ENCODE measurements around the gene TEKT3.

The TEKT3 gene

DNA sequence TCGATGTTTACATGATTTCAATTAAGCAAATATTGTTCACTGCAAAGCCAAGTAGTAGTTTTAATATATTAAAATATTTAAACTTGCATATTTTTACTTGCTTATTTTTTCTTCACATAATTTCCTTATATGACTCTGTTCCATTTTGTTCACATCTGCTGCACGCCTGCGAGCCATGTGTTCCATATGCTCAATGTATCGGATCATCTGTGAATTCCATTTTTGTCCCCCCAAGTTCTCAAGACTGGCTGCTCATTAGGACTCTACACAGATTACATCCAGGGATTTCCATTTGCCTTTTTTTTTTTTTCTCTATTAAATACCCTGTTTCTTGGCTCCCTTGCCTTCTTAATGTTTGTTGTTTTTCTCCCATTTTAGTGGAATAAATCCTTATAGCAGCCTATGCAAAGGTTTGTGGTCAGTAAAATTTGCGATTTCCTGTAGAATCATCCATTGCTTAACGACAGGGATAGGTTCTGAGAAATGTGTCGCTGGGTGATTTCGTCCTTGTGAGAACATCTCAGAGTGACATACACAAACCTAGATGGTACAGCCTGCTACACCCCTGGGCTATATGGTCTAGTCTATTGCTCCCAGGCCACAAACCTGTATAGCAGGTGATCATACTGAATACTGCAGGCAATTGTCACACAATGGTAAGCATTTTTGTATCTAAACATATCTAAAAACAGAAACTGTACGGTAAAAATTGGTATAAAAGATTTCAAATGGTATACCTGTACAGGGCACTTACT, 30.2 kb upstream of the TEKT3 start:
- Histone ChIP-seq H3K9ac (ENCODE audit: low read depth, low read length) (no peak overlapping the region), H3K9me3 (replicated peaks; ENCODE audit: low read length) (no peaks in the 10 kb centered on the region), H3K4me1 (ENCODE audit: control insufficient read depth, insufficient read depth, low read length) (no peaks in the 10 kb centered on the region), H3K4me3 (ENCODE audit: low read length) (no peak overlapping the region), H3K36me3 (ENCODE audit: insufficient read depth, low read length) (no peaks in the 10 kb centered on the region), H3K27me3 (ENCODE audit: control insufficient read depth, insufficient read depth, low read length) (peaks cover 8% of the 10 kb centered on the region), H3K4me2 (ENCODE audit: low read length) (no peak overlapping the region)

DNA sequence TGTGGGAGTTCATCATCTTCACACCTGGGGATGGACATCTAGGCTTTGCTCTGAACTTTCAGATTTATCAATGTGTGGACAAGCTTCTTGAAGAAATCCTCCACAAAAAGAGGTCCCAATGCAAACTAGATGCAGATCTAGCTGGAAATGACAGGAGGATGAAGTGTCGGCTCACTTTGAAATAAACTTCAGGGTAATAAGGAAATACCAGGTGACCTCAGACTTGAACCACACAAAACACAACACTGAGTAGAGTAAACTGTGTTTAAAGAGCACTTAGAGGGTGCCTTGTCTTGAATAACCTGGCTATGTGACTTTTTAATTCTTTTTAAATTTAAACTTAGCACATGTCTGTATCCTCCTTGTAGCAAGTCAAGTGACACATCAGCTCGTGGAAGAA, 27.2 kb upstream of the TEKT3 start:
- Histone ChIP-seq H3K27me3 (ENCODE audit: control insufficient read depth, insufficient read depth, low read length) (peaks cover 8% of the 10 kb centered on the region), H3K9me3 (replicated peaks; ENCODE audit: low read length) (no peaks in the 10 kb centered on the region), H3K4me2 (ENCODE audit: low read length) (no peak overlapping the region), H3K9ac (ENCODE audit: low read depth, low read length) (no peak overlapping the region), H3K4me3 (ENCODE audit: low read length) (no peak overlapping the region), H3K4me1 (ENCODE audit: control insufficient read depth, insufficient read depth, low read length) (peaks cover 4% of the 10 kb centered on the region), H3K36me3 (ENCODE audit: insufficient read depth, low read length) (no peaks in the 10 kb centered on the region)

DNA sequence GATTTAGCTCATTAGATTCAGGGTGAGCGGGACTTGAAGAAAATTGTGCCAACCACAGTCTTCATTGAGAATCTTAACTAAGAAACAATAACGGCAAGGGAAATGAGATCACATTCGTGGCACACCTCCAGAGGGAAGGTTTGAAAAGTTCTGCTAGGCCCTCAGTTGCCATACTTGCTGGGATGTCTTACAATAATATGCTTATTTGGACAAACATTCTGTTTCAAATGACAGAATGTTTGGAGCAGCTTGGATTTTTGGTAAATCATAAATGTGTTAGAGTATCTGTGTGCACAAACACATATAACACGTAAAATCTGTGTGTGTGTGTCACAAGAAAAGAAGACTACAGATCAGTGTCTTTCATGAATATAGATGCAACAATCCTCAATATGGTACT, 24.6 kb upstream of the TEKT3 start:
- Histone ChIP-seq H3K9me3 (replicated peaks; ENCODE audit: low read length) (no peaks in the 10 kb centered on the region), H3K9ac (ENCODE audit: low read depth, low read length) (no peak overlapping the region), H3K4me3 (ENCODE audit: low read length) (no peak overlapping the region), H3K27me3 (ENCODE audit: control insufficient read depth, insufficient read depth, low read length) (peaks cover 8% of the 10 kb centered on the region), H3K4me2 (ENCODE audit: low read length) (no peak overlapping the region), H3K4me1 (ENCODE audit: control insufficient read depth, insufficient read depth, low read length) (peaks cover 4% of the 10 kb centered on the region), H3K36me3 (ENCODE audit: insufficient read depth, low read length) (no peaks in the 10 kb centered on the region)

DNA sequence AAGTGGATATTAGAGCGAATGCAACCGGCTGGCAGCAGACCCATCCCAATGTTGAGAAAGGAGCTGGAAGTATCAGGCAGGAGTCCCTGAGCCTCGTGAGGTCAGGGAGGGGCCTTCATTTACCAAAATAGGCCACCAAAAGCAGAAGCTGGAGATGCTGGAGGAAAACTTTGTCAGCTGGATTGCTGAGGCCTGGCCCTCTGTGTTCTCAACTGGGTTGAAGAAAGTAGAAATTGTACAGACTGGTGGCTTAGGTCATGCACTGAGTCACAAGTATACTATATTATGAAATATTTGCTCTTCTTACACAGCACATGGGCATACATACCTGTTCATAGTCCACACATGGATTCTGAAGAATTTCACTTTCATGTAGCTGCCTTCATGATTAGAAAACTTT, 23.2 kb upstream of the TEKT3 start:
- Histone ChIP-seq H3K4me1 (ENCODE audit: control insufficient read depth, insufficient read depth, low read length) (peaks cover 4% of the 10 kb centered on the region), H3K36me3 (ENCODE audit: insufficient read depth, low read length) (no peaks in the 10 kb centered on the region), H3K27me3 (ENCODE audit: control insufficient read depth, insufficient read depth, low read length) (peaks cover 8% of the 10 kb centered on the region), H3K9ac (ENCODE audit: low read depth, low read length) (no peak overlapping the region), H3K4me3 (ENCODE audit: low read length) (no peak overlapping the region), H3K9me3 (replicated peaks; ENCODE audit: low read length) (no peaks in the 10 kb centered on the region), H3K4me2 (ENCODE audit: low read length) (no peak overlapping the region)

DNA sequence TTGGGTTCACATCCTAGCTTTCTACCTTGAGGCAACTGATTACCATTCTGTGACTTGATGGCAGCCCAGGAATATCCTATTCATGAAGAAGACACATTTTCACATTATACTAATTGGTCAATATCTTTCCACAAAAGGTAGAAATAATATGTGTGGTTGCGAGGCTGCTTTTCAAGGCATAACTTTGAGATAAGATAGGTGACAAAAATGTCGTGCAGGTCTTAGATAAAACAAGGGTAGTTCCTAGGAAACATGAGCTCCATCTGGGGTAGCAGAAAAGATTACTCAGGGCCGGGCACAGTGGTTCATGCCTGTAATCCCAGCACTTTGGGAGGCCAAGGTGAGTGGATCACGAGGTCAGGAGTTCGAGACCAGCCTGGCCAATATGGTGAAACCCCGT, 22.3 kb upstream of the TEKT3 start:
- Histone ChIP-seq H3K27me3 (ENCODE audit: control insufficient read depth, insufficient read depth, low read length) (peaks cover 4% of the 10 kb centered on the region), H3K9me3 (replicated peaks; ENCODE audit: low read length) (no peaks in the 10 kb centered on the region), H3K9ac (ENCODE audit: low read depth, low read length) (no peak overlapping the region), H3K36me3 (ENCODE audit: insufficient read depth, low read length) (no peaks in the 10 kb centered on the region), H3K4me2 (ENCODE audit: low read length) (no peak overlapping the region), H3K4me1 (ENCODE audit: control insufficient read depth, insufficient read depth, low read length) (peaks cover 4% of the 10 kb centered on the region), H3K4me3 (ENCODE audit: low read length) (no peak overlapping the region)

DNA sequence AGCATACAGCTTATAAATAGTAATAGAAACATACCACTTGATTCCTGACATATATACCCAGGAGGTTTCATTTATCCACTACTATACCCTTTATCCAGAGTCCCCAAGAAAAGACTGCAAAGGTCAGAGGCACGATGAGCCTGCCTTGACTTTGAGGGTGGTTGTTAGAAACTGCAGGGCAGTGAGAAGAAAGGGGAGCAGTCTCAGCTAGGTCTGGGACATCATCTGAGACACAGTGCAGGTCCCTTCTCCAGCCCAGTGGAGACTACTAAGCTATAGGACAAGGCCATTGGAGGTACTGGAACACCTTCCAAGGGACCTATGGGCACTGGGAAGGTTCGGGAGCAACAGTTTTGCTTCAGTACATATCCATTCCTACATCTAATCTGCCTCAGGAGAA, 20.2 kb upstream of the TEKT3 start:
- H3K27me3 ChIP-seq (ENCODE audit: control insufficient read depth, insufficient read depth, low read length): no peaks in the 10 kb centered on the region
- no peak overlapping the region for H3K4me3 ChIP-seq (ENCODE audit: low read length)
- no peaks in the 10 kb centered on the region for H3K36me3 ChIP-seq (ENCODE audit: insufficient read depth, low read length)
- no peak overlapping the region for H3K9ac ChIP-seq (ENCODE audit: low read depth, low read length)
- H3K4me1 ChIP-seq (ENCODE audit: control insufficient read depth, insufficient read depth, low read length): peaks cover 4% of the 10 kb centered on the region
- no peak overlapping the region for H3K4me2 ChIP-seq (ENCODE audit: low read length)
- H3K9me3 ChIP-seq (replicated peaks; ENCODE audit: low read length): no peaks in the 10 kb centered on the region

DNA sequence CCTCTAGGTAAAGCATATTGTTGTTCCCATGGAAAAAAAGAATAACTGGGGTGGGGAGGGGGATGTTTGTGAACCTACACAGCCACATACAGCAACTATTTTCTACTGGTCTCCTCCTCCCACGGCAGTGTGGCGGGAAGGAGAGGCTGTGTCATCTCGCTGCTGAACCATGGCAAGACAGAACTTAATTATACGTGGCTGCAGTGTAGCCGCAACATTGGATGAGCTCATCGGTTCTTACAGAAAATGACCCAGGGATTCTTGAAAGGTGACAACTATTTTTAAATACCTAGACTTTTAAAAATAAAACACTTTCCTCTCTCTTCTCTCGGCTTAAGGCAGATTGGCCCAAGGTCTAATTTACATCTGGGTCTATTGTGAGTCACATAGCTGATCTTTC, 19.8 kb upstream of the TEKT3 start:
- Histone ChIP-seq H3K4me3 (ENCODE audit: low read length) (no peak overlapping the region), H3K27me3 (ENCODE audit: control insufficient read depth, insufficient read depth, low read length) (no peaks in the 10 kb centered on the region), H3K4me2 (ENCODE audit: low read length) (no peak overlapping the region), H3K9me3 (replicated peaks; ENCODE audit: low read length) (no peaks in the 10 kb centered on the region), H3K9ac (ENCODE audit: low read depth, low read length) (no peak overlapping the region), H3K36me3 (ENCODE audit: insufficient read depth, low read length) (no peaks in the 10 kb centered on the region), H3K4me1 (ENCODE audit: control insufficient read depth, insufficient read depth, low read length) (peaks cover 4% of the 10 kb centered on the region)

DNA sequence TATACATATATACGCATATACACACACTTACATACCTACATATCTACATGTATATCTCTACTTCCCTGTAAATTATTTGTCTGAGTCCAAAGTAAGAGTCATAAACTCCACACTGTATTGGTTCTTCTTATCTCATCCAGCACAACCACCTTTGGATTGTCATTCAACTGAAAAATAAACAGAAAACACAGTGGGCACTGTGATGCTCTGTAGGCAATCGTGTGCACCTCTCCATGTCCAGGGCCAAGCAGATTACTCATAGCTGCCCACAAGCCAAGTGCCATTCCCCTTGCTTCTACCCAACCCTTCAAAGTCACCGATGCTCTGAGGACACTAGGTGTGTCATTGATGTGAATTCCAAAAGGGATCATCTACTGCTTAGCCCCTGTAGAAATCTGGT, 12.9 kb upstream of the TEKT3 start:
- no peak overlapping the region for H3K4me2 ChIP-seq (ENCODE audit: low read length)
- H3K4me1 ChIP-seq (ENCODE audit: control insufficient read depth, insufficient read depth, low read length): peaks cover 11% of the 10 kb centered on the region
- H3K4me3 ChIP-seq (ENCODE audit: low read length): no peak overlapping the region
- no peaks in the 10 kb centered on the region for H3K36me3 ChIP-seq (ENCODE audit: insufficient read depth, low read length)
- H3K9ac ChIP-seq (ENCODE audit: low read depth, low read length): no peak overlapping the region
- no peaks in the 10 kb centered on the region for H3K27me3 ChIP-seq (ENCODE audit: control insufficient read depth, insufficient read depth, low read length)
- H3K9me3 ChIP-seq (replicated peaks; ENCODE audit: low read length): no peaks in the 10 kb centered on the region

DNA sequence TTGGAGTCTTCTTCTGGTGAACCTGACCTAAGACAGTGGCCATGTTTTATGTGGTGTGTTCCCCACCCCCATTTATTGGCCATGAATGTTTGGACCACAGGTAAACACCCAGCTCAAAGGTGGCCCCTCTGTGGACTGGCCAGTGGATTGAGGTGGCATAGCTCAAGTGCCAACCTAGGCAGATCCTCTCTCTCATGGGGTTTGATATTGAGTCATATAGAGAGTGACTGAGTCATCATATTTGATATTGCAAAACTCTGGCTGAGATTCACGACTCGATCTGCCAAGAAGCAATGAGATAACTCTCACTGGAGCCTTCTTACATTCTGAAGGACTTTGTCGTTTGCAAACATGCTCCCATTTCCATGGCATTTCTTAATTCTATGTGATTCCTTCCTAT, 10.5 kb upstream of the TEKT3 start:
- Histone ChIP-seq H3K9me3 (replicated peaks; ENCODE audit: low read length) (no peaks in the 10 kb centered on the region), H3K4me3 (ENCODE audit: low read length) (no peak overlapping the region), H3K9ac (ENCODE audit: low read depth, low read length) (no peak overlapping the region), H3K4me1 (ENCODE audit: control insufficient read depth, insufficient read depth, low read length) (peaks cover 11% of the 10 kb centered on the region), H3K36me3 (ENCODE audit: insufficient read depth, low read length) (no peaks in the 10 kb centered on the region), H3K4me2 (ENCODE audit: low read length) (peak overlapping the region; percentile 7), H3K27me3 (ENCODE audit: control insufficient read depth, insufficient read depth, low read length) (no peaks in the 10 kb centered on the region)

DNA sequence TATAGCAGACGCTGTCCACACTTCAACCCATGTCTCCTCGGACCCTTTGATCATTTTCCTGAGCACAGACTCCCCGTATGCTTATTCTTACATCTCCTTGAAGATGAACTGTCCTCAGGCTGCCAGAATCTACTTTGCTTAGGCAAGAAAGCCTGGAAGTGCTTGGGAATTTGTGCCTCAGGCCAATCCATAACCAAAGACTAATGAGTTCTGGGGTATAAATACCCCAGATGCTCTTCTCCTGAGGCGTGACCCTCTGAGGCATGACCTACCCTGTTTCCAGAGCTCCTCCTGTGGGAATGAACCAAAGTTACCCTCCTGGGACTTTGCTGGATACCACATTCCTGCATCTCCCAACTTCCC, 10.1 kb upstream of the TEKT3 start:
- Histone ChIP-seq H3K4me2 (ENCODE audit: low read length) (no peak overlapping the region), H3K4me1 (ENCODE audit: control insufficient read depth, insufficient read depth, low read length) (peaks cover 11% of the 10 kb centered on the region), H3K9ac (ENCODE audit: low read depth, low read length) (no peak overlapping the region), H3K4me3 (ENCODE audit: low read length) (no peak overlapping the region), H3K27me3 (ENCODE audit: control insufficient read depth, insufficient read depth, low read length) (no peaks in the 10 kb centered on the region), H3K9me3 (replicated peaks; ENCODE audit: low read length) (no peaks in the 10 kb centered on the region), H3K36me3 (ENCODE audit: insufficient read depth, low read length) (no peaks in the 10 kb centered on the region)

DNA sequence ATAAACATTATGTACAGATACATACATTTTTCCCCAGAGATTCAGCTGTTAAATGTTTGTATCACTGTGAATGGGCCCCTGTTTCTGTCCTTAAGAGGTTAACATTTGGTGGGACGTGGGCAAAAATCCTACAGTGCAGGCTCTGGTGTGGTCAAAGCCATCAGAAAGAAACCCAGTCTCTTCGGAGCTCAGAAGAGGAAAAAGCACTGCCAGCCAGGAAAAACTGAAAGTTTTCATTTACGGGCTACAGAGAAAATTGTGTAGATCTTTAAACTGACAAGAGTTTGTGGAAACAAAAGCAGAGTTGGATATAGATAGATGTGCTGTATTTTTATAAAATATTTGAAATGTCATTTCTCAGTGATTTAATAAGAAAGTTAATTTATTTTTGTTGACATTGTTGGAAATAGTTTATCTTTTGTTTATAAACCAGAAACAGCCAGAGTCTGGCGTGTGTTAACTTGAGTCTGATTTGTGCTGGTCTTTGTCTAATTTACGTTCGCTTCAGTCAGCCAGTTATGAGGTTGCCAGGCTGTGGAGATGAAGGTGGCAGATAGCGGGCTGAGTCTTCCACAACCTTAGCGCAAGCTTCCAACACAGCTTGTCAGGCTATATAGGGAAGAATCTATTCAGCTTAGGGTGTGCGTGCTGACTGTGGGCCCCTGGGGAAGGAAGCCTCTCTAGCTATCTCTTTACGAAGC, 9.5 kb upstream of the TEKT3 start:
- H3K4me3 ChIP-seq (ENCODE audit: low read length): no peak overlapping the region
- no peak overlapping the region for H3K4me2 ChIP-seq (ENCODE audit: low read length)
- peaks cover 11% of the 10 kb centered on the region for H3K4me1 ChIP-seq (ENCODE audit: control insufficient read depth, insufficient read depth, low read length)
- H3K36me3 ChIP-seq (ENCODE audit: insufficient read depth, low read length): no peaks in the 10 kb centered on the region
- H3K9ac ChIP-seq (ENCODE audit: low read depth, low read length): no peak overlapping the region
- H3K27me3 ChIP-seq (ENCODE audit: control insufficient read depth, insufficient read depth, low read length): no peaks in the 10 kb centered on the region
- H3K9me3 ChIP-seq (replicated peaks; ENCODE audit: low read length): no peaks in the 10 kb centered on the region

DNA sequence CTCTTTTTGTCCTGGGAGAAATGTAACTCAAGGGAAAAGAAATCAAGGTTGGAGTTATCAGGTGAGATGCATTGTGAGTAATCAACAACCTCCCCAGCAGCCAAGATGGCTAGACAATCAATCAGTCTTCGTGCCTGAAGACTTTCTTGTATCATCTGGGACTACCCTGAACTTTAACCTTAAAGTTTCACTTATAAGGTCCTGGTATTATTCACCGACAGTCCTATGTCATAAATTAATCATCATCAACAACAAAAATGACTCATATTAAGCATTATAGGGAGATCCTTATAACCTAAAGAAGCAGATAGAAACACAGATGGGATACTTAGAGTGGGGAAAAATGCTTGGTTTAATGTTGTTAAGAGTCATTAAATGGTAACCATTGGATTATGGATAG, 7.7 kb upstream of the TEKT3 start:
- Histone ChIP-seq H3K9me3 (replicated peaks; ENCODE audit: low read length) (no peaks in the 10 kb centered on the region), H3K4me2 (ENCODE audit: low read length) (no peak overlapping the region), H3K27me3 (ENCODE audit: control insufficient read depth, insufficient read depth, low read length) (no peaks in the 10 kb centered on the region), H3K36me3 (ENCODE audit: insufficient read depth, low read length) (no peaks in the 10 kb centered on the region), H3K4me3 (ENCODE audit: low read length) (no peak overlapping the region), H3K9ac (ENCODE audit: low read depth, low read length) (no peak overlapping the region), H3K4me1 (ENCODE audit: control insufficient read depth, insufficient read depth, low read length) (peaks cover 11% of the 10 kb centered on the region)
